Adrenal gland (tissue), 12 donors: ENCODE measurements around the gene C3. TPM values are rescaled to one million over a fixed set of nuclear protein-coding genes. Genes with fewer than 3 reads are reported as not detected.

Experiments
- DNase-seq, 7 donors: peaks; one replicate each; pipeline ENCODE4 v3.0.0-alpha.2; 2019 to 2020
- H3K27ac ChIP-seq, 5 donors: fragments of 200-600 bp; sonication (generic) in 4 of 5; 1 replicate in 3 of 5; 2 replicates in 2 of 5; pipeline versions ENCODE4 v1.5.1 to v1.8.0; 2016 to 2020; ENCODE audit warnings: mild to moderate bottlenecking in 1 of 5
- H3K27me3 ChIP-seq: fragments of 200-600 bp; 2 replicates; pipeline ENCODE4 v1.8.0; 2021
- H3K36me3 ChIP-seq, 2 donors: fragments of 200-600 bp; replicated peaks in 1 of 2; 1 replicate in 1 of 2; 2 replicates in 1 of 2; pipeline versions ENCODE4 v1.5.1 to v1.8.0; 2018 to 2022
- H3K4me1 ChIP-seq, 2 donors: fragments of 200-600 bp; replicated peaks in 1 of 2; 1 replicate in 1 of 2; 2 replicates in 1 of 2; pipeline versions ENCODE4 v1.5.1 to v1.8.0; 2018 to 2021
- H3K4me3 ChIP-seq, 4 donors: fragments of 200-600 bp; sonication (generic) in 3 of 4; one replicate each; pipeline ENCODE4 v1.5.1; 2016 to 2018
- H3K9me3 ChIP-seq, 3 donors: fragments of 200-600 bp; sonication (generic) in 1 of 3; replicated peaks in 1 of 3; 1 replicate in 2 of 3; 2 replicates in 1 of 3; pipeline versions ENCODE4 v1.5.1 to v1.8.0; 2016 to 2021
- POLR2A ChIP-seq, 2 donors: fragments of 450-650 bp; IDR thresholded peaks; one replicate each; pipeline ENCODE4 v1.6.1; 2017; ENCODE audit warnings: antibody characterized with exemption in 2 of 2, mild to moderate bottlenecking in 2 of 2, moderate library complexity in 1 of 2
- WGBS, 4 donors: extraction: QIAGEN DNeasy Blood & Tissue Kit in 2 of 4; methylation state at CpG; one replicate each; pipeline versions ENCODE4 v1.1.5 to v1.1.7; 2013 to 2017; 5-methylcytosine and 5-hydroxymethylcytosine counted together
- intact Hi-C, 2 donors: fragments of 100-400 bp; cut with DNase I; formaldehyde crosslinking; loops; one replicate each; pipeline versions ENCODE4 v1.14.1 to v1.15.0; 2022 to 2023
- polyA plus RNA-seq, 3 donors: library from polyadenylated mRNA; stranded (reverse); fragments of 200-250 nt in 2 of 3; fragments of 350-450 nt in 1 of 3; fragmentation: Illumina TruSeq in 1 of 3; extraction: RNeasy Lipid Tissue Mini Kit (QIAGEN cat#74804) in 1 of 3; gene quantifications; one replicate each; pipeline ENCODE4 v1.2.3, GENCODE V29; 2013 to 2014
- total RNA-seq, 9 donors: library from RNA; depleted of rRNA in 4 of 9; stranded (reverse); fragments of >200 nt in 4 of 9; fragments of 120-200 nt in 1 of 9; fragmentation: NEBNext Ultra II Directional in 1 of 9; extraction: Animal tissue kit (Norgen Biotek cat#: 25700) in 1 of 9; gene quantifications; one replicate each; pipeline versions ENCODE4 v1.1.0 to v1.2.4, GENCODE V29; 2013 to 2023
- TF ChIP-seq, protein P1 (sequence below), 6 experiments: fragments of 450-650 bp in 4 of 6; fragments of 200-600 bp in 2 of 6; sonication (generic) in 1 of 6; IDR thresholded peaks; 1 replicate in 5 of 6; 2 replicates in 1 of 6; pipeline versions ENCODE4 v1.5.1 to v1.8.0; 2016 to 2021; ENCODE audit warnings: antibody characterized with exemption in 6 of 6, mild to moderate bottlenecking in 2 of 6, moderate library complexity in 1 of 6
- donor health status: healthy with polysubstance abuse.
- donor health status: Bipolar disorder and iron deficiency.
- donor health status: DM: yes; HTN: yes; CAD: no.
- donor health status: DM: no; HTN: no; CAD: no.
- donor health status: DM: no; HTN: no; CAD: no.
- donor health status: DM: yes; HTN: yes; CAD: no.

Gene C3
- total and polyA plus RNA-seq, 12 donors = 2.4 to 5,179 (median 2,192) TPM

DNA sequence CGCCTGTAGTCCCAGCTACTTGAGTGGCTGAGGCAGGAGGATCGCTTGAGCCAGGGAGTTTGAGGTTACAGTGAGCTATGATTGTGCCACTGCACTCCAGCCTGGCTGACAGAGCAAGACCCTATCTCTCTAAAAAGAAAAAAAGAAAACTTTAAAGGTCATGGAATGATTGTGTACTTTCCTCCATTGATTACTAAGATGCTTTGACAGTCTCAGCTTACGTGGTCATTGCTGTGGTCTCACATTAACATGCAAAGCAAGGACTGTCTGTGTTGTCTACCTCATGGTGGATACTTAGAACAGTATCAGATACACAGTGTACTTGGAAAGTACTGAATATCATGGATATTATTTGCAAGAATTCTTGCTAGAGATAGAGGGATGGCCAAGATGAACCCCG lies 36.5 kb downstream of the C3 start:
- H3K27ac ChIP-seq = no peak overlapping the region
- intact Hi-C loops = no loop called here
- 88 to 95% (median 92%) methylated on average over 4 of the region's 4 CpGs for WGBS, 4 donors

DNA sequence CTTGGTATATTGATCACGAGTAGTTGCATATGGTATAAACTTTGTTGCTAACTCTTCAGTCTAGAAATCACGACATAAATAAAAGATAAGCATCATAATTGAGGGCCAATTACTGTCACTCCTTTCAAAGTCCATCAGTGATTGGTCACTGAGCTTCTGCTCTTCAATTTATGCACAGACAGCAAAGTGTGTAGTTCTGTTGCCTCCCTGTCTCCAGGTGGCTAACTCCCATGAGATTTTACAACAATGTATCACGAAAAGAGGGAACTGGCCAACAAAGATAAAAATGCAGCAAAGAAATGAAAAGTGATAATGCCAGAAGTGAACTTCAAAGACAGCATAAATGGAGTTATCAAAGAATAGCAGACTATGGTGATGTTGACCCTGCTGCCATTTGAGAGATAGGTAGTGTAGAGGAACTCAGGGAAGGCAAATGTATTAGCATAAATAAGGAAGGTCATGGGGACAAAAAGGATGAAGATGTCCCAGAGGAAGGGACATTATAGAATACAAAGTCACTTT lies 37.8 kb downstream of the C3 start:
- Histone ChIP-seq H3K4me3 (no peak overlapping the region), H3K27ac (no peak overlapping the region), H3K27me3 (no peaks in the 10 kb centered on the region), H3K36me3 (peaks cover 0 to 97% of the 10 kb centered on the region in 2 donors), H3K4me1 (no peaks in the 10 kb centered on the region), H3K9me3 (no peaks in the 10 kb centered on the region)
- DNase-seq = no peak
- TF ChIP-seq POLR2A (IDR thresholded peaks at IDR 0.05) = no peak
- intact Hi-C loops = no loop called here
- WGBS, 4 donors = 69 to 78% (median 74%) methylated on average over 3 of the region's 3 CpGs

More for the DNA sequence above, 36.5 kb downstream of the C3 start:
- no peak for DNase-seq
- Histone ChIP-seq H3K27me3 (no peaks in the 10 kb centered on the region), H3K4me3 (no peak overlapping the region), H3K9me3 (no peaks in the 10 kb centered on the region), H3K36me3 (peaks cover 0 to 84% of the 10 kb centered on the region in 2 donors), H3K4me1 (no peaks in the 10 kb centered on the region)
- TF ChIP-seq, protein P1, sequence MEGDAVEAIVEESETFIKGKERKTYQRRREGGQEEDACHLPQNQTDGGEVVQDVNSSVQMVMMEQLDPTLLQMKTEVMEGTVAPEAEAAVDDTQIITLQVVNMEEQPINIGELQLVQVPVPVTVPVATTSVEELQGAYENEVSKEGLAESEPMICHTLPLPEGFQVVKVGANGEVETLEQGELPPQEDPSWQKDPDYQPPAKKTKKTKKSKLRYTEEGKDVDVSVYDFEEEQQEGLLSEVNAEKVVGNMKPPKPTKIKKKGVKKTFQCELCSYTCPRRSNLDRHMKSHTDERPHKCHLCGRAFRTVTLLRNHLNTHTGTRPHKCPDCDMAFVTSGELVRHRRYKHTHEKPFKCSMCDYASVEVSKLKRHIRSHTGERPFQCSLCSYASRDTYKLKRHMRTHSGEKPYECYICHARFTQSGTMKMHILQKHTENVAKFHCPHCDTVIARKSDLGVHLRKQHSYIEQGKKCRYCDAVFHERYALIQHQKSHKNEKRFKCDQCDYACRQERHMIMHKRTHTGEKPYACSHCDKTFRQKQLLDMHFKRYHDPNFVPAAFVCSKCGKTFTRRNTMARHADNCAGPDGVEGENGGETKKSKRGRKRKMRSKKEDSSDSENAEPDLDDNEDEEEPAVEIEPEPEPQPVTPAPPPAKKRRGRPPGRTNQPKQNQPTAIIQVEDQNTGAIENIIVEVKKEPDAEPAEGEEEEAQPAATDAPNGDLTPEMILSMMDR (IDR thresholded peaks at IDR 0.05) = no peak
- TF ChIP-seq POLR2A (IDR thresholded peaks at IDR 0.05) = no peak

DNA sequence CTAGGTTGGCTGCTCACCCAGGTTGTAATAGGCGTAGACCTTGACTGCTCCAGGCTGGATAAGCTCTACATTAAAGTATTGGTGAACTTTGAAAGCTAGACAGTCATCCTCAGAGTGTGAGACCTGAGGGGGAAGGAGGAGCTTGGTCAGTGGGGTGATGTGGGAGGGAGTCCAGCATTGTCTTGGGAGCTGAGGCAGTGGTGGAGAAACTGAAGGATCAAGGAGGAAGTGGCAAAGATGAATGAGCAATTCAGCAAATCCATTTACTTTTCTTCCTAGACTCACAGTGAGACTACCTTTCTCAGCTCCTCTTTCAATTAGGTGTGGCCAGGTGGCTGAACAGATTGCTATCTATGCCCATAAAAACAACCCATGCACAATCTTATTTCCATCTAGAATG lies 40.3 kb downstream of the C3 start:
- Histone ChIP-seq H3K27me3 (no peaks in the 10 kb centered on the region), H3K36me3 (peaks cover 0 to 87% of the 10 kb centered on the region in 2 donors), H3K4me1 (peaks cover 0 to 1% of the 10 kb centered on the region in 2 donors), H3K9me3 (no peaks in the 10 kb centered on the region), H3K27ac (no peak overlapping the region), H3K4me3 (no peak overlapping the region)
- 97 to 100% (median 99%) methylated on average over 1 of the region's 1 CpG for WGBS, 4 donors
- no peak for DNase-seq
- TF ChIP-seq, protein P1 (IDR thresholded peaks at IDR 0.05) = no peak
- TF ChIP-seq POLR2A (IDR thresholded peaks at IDR 0.05) = no peak
- intact Hi-C loops = no loop called here

DNA sequence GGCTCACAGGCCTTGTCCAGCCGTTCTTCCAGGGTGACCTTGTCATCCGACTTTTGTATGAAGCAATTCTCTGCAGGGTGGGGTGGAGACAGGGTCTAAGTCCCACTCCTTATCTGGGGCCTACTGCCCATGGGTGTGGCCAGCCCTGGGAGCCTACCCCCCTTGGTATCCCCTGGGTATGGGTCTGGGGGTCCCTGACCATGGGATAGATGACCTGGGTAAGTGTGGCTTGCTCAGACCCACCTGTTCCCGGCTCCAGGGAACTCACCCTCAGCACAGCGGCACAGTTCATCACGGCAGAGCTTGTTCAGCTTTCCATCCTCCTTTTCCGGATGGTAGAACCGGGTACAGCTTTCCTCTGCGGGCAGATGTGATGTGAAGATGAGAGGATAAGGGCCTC lies 41.3 kb downstream of the C3 start:
- intact Hi-C loops = no loop called here
- Histone ChIP-seq H3K4me1 (peaks cover 0 to 7% of the 10 kb centered on the region in 2 donors), H3K27ac (no peak overlapping the region), H3K36me3 (peaks cover 0 to 77% of the 10 kb centered on the region in 2 donors), H3K27me3 (no peaks in the 10 kb centered on the region), H3K9me3 (no peaks in the 10 kb centered on the region), H3K4me3 (no peak overlapping the region)
- no peak for TF ChIP-seq POLR2A (IDR thresholded peaks at IDR 0.05)
- TF ChIP-seq, protein P1 (IDR thresholded peaks at IDR 0.05) = no peak
- no peak for DNase-seq
- 50 to 85% (median 77%) methylated on average over 6 to 8 of the region's 8 CpGs for WGBS, 4 donors

DNA sequence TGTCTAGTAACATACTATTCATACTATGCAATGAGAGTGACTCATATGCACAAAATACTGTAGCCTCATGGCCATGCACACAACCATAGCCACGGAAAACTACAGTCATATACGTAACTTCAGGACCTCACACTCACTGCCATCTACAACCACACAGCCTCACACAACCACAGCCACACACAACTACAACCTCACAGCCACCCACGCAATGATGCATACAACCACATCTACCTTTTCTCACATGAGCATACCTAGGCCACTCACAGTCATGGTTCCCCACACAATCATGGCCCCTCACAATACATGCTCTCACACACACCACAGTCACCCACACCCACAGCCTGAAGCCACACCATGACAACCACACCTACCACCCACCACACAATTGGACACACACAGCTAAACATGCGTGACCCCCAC lies 41.8 kb downstream of the C3 start:
- Histone ChIP-seq H3K4me3 (no peak overlapping the region), H3K4me1 (peaks cover 0 to 7% of the 10 kb centered on the region in 2 donors), H3K36me3 (peaks cover 0 to 73% of the 10 kb centered on the region in 2 donors), H3K9me3 (no peaks in the 10 kb centered on the region), H3K27ac (no peak overlapping the region), H3K27me3 (no peaks in the 10 kb centered on the region)
- intact Hi-C loops = no loop called here
- 89 to 92% (median 90%) methylated on average over 4 of the region's 4 CpGs for WGBS, 4 donors
- TF ChIP-seq, protein P1 (IDR thresholded peaks at IDR 0.05) = no peak
- TF ChIP-seq POLR2A (IDR thresholded peaks at IDR 0.05) = no peak
- no peak for DNase-seq
